Activated B cell treated with CpG ODN at 0.5 μM for 24 hours (primary cell): ENCODE results near the gene UMODL1. TPM values are rescaled to one million over a fixed set of nuclear protein-coding genes. Genes with fewer than 3 reads are reported as not detected.

ENCODE experiments used
- ATAC-seq: fragments of 200-7000 bp; cut with Tn5 transposase; one replicate; pipeline ENCODE4 v1.10.0; 2021; ENCODE audit warnings: low read depth, mild to moderate bottlenecking, moderate library complexity
- CTCF ChIA-PET: fragments of 350-600 bp; sonication (Branson Sonifier 250); formaldehyde crosslinking; loops from one replicate; lab custom pipeline; 2021; ENCODE audit warnings: antibody characterized with exemption; lab: Charles Lee
- POLR2A ChIA-PET: fragments of 350-600 bp; sonication (Branson Sonifier 250); formaldehyde crosslinking; loops from one replicate; lab custom pipeline; 2021; ENCODE audit warnings: antibody characterized with exemption; lab: Charles Lee
- DNase-seq: peaks from one replicate; pipeline ENCODE4 v3.0.0; 2022
- H3K27ac Mint-ChIP-seq: one replicate; pipeline ENCODE4 v1.8.0; 2020; ENCODE audit warnings: mixed read lengths
- H3K27me3 Mint-ChIP-seq: one replicate; pipeline ENCODE4 v1.8.0; 2021; ENCODE audit warnings: mixed read lengths
- H3K36me3 Mint-ChIP-seq: one replicate; pipeline ENCODE4 v1.8.0; 2021; ENCODE audit warnings: low read depth, mixed read lengths
- H3K4me1 Mint-ChIP-seq: one replicate; pipeline ENCODE4 v1.8.0; 2021; ENCODE audit warnings: mixed read lengths
- H3K4me3 Mint-ChIP-seq: one replicate; pipeline ENCODE4 v1.8.0; 2020; ENCODE audit warnings: mild to moderate bottlenecking, mixed read lengths
- H3K9me3 Mint-ChIP-seq: one replicate; pipeline ENCODE4 v1.8.0; 2020; ENCODE audit warnings: mixed read lengths
- intact Hi-C: fragments of 100-400 bp; cut with micrococcal nuclease; formaldehyde crosslinking; loops from one replicate; pipeline ENCODE4 v1.15.1; 2024
- total RNA-seq: library from RNA; stranded (reverse); gene quantifications from 2 replicates; pipeline ENCODE4 v1.2.3, GENCODE V29; 2022
- TF ChIP-seq, protein P1 (sequence below): fragments of 200-600 bp; IDR thresholded peaks from one replicate; pipeline ENCODE4 v1.8.0; 2022; ENCODE audit warnings: antibody characterized with exemption, mild to moderate bottlenecking

UMODL1 gene
- total RNA-seq, 1 donor from 2014 or later: 0.04 TPM

DNA sequence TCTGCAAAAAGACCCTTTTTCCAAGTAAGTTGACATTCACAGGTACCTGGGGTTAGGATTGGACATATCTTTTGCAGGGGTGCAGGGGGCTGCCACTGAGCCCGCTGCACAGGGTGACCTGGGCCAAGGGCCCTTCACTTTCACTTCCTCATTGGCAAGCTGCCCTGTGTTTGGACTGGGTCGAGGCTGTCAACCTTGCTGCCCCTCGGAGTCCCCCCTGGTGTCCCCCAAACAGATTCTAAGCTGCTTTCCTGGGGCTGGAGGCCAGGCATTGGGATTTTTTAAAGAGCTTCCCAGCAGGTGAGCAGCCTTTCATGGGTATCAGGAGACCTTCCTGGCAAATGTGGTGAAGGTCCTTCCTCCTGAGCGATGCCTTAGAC, 7.9 kb upstream of the UMODL1 start:
- Mint-ChIP-seq H3K36me3 (no peaks in the 10 kb centered on the region), H3K4me3 (peak overlapping the region; percentile 77), H3K4me1 (peaks cover 79% of the 10 kb centered on the region), H3K9me3 (no peaks in the 10 kb centered on the region), H3K27me3 (no peaks in the 10 kb centered on the region), H3K27ac (peak overlapping the region; percentile 91)
- peak; percentile 39 for DNase-seq
- TF ChIP-seq, protein P1, sequence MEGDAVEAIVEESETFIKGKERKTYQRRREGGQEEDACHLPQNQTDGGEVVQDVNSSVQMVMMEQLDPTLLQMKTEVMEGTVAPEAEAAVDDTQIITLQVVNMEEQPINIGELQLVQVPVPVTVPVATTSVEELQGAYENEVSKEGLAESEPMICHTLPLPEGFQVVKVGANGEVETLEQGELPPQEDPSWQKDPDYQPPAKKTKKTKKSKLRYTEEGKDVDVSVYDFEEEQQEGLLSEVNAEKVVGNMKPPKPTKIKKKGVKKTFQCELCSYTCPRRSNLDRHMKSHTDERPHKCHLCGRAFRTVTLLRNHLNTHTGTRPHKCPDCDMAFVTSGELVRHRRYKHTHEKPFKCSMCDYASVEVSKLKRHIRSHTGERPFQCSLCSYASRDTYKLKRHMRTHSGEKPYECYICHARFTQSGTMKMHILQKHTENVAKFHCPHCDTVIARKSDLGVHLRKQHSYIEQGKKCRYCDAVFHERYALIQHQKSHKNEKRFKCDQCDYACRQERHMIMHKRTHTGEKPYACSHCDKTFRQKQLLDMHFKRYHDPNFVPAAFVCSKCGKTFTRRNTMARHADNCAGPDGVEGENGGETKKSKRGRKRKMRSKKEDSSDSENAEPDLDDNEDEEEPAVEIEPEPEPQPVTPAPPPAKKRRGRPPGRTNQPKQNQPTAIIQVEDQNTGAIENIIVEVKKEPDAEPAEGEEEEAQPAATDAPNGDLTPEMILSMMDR: no peak
- intact Hi-C loops: loop anchor here (1.0 to 10.0 kb wide), 10 partner anchors 46 to 831 kb away; partner anchors contain the start of genes MX2 and PRDM15
- CTCF ChIA-PET: interaction anchor here (1.3 to 2.0 kb wide), 3 partner anchors 45 to 247 kb away, joined by 4 to 6 read pairs (median 4); partner anchors contain the start of gene PRDM15
- POLR2A ChIA-PET: interaction anchor here (0.6 to 3.3 kb wide), 7 partner anchors 10 to 527 kb away, joined by 3 to 21 read pairs (median 4); partner anchors contain the start of gene ZBTB21
- ATAC-seq: peak; percentile 8

DNA sequence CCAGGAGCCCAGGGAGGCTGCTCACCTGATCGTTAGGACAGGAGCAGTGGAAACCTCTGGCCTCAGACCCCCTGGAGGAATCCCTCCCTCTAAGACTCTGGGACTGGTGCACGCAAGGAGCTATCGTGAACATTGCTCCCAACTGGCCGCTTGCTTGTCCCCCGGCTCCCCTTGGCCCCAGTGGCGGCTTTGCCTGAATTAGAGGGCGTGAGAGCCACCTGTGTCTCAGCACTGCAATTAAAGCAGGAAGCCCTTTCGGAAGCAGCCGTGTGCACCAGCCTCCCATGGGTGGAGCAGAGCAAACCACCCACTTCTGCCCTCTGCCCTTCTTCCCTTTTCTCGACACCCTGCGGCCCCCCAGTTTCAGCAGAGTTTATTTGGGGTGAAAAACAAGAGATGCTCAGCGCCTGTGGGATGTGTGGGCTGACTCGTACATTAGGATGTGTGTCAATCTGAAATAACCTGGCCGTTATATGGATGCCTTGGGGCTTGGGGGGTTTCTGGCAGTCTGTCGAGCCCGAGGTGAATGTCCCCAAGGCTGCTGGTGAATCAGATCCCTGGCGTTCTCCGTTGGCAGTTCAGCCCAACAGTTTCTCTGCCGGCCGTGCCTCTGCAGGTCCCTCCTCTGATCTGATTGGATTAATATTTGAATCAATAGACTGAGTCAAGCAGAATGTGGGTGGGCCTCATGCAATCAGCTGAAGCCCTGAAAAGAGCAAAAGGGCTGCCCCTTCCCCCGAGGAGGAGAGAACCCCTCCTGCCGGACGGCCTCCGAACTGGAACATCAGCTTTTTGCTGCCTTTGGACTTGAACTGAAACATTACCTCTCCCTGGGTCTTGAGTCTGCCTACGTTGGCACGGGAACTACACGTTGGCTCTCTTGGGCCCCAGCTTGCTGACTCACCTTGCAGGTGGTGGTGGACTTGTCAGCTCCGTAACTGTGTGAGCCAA, 7.3 kb upstream of the UMODL1 start:
- H3K4me1 Mint-ChIP-seq: peaks cover 78% of the 10 kb centered on the region

DNA sequence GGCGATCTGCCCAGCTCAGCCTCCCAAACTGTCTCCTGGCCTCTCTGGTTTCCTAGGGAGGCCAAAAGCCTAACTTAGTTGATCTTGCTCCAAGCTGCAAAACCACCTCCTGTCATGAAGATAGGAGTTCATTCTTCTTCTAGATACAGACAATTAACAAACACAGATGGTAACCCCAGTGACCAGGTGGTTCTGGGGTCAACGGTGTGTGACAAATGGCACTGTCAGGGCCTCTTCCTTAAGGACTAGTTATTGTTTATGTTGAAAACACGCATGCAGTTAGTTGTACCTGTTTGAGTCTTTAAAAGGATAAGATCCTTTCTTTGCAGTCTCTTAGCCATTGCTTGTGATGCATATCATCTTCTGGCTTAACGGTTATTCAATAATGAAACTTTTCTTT, 4.6 kb upstream of the UMODL1 start:
- TF ChIP-seq, protein P1: no peak
- POLR2A ChIA-PET: no interaction called here
- intact Hi-C loops: loop anchor here (10.0 kb wide), 2 partner anchors 458 to 702 kb away; partner anchors contain the start of gene MX2
- H3K27ac Mint-ChIP-seq: peak overlapping the region; percentile 54
- peak overlapping the region; percentile 17 for H3K4me3 Mint-ChIP-seq
- H3K27me3 Mint-ChIP-seq: no peaks in the 10 kb centered on the region
- peaks cover 61% of the 10 kb centered on the region for H3K4me1 Mint-ChIP-seq
- ATAC-seq (no peak), DNase-seq (no peak)
- no peaks in the 10 kb centered on the region for H3K36me3 Mint-ChIP-seq
- CTCF ChIA-PET: interaction anchor here (1.1 kb wide), 1 partner anchor 41 kb away, joined by 3 read pairs; no protein-coding TSS in a partner anchor
- H3K9me3 Mint-ChIP-seq: no peaks in the 10 kb centered on the region

More for the DNA sequence above, 7.3 kb upstream of the UMODL1 start:
- ATAC-seq (peak; percentile 58), DNase-seq (peak; percentile 53)
- CTCF ChIA-PET: interaction anchor here (1.3 to 2.0 kb wide), 3 partner anchors 44 to 247 kb away, joined by 4 to 6 read pairs (median 4); partner anchors contain the start of gene PRDM15
- intact Hi-C loops: loop anchor here (1.0 to 10.0 kb wide), 10 partner anchors 45 to 832 kb away; partner anchors contain the start of genes MX2 and PRDM15
- TF ChIP-seq, protein P1: no peak
- Mint-ChIP-seq H3K27me3 (no peaks in the 10 kb centered on the region), H3K27ac (peak overlapping the region; percentile 91), H3K4me3 (peak overlapping the region; percentile 77), H3K36me3 (no peaks in the 10 kb centered on the region), H3K9me3 (no peaks in the 10 kb centered on the region)
- POLR2A ChIA-PET: interaction anchor here (0.6 to 3.3 kb wide), 10 partner anchors 9 to 528 kb away, joined by 3 to 21 read pairs (median 4); partner anchors contain the start of gene ZBTB21

- DNase-seq (no peak), ATAC-seq (no peak)
- ChIA-PET CTCF (no interaction called here), POLR2A (interaction anchor here (0.7 kb wide), 1 partner anchor 34 kb away, joined by 3 read pairs; no protein-coding TSS in a partner anchor)
- H3K27ac Mint-ChIP-seq: no peak overlapping the region
- peaks cover 49% of the 10 kb centered on the region for H3K4me1 Mint-ChIP-seq
- no peaks in the 10 kb centered on the region for H3K27me3 Mint-ChIP-seq
- H3K9me3 Mint-ChIP-seq: no peaks in the 10 kb centered on the region
- intact Hi-C loops: loop anchor here (10.0 kb wide), 2 partner anchors 457 to 703 kb away; partner anchors contain the start of gene MX2
- no peak overlapping the region for H3K4me3 Mint-ChIP-seq
- TF ChIP-seq, protein P1: no peak
- no peaks in the 10 kb centered on the region for H3K36me3 Mint-ChIP-seq
Observed at GRCh38 chr21:42067531-42068255, 3.4 kb upstream of the UMODL1 start.
